Astrocyte (in vitro differentiated cells and primary cell): Measurements from ENCODE around the gene ANAPC1. TPM values are rescaled to one million over a fixed set of nuclear protein-coding genes. Genes with fewer than 3 reads are reported as not detected.

Experiments used
- DNase-seq: peaks from one replicate; pipeline ENCODE4 v3.0.0-alpha.2; 2010; ENCODE audit warnings: low read depth
- FAIRE-seq: peaks from 2 replicates; lab custom pipeline; 2011; peaks lifted over from hg19 to GRCh38; lab: Jason Lieb, UNC
- H2AFZ ChIP-seq: 2 replicates; pipeline ENCODE4 v1.6.0; 2012; ENCODE audit warnings: low read depth, low read length, inconsistent platforms
- H3K27ac ChIP-seq: 2 replicates; pipeline ENCODE4 v1.5.1; 2011; ENCODE audit warnings: low read depth, low read length, inconsistent platforms
- H3K27me3 ChIP-seq: 2 replicates; pipeline ENCODE4 v1.6.0; 2011; ENCODE audit warnings: low read length, inconsistent platforms; ENCODE audit not compliant: insufficient read depth
- H3K36me3 ChIP-seq: 2 replicates; pipeline ENCODE4 v1.5.1; 2011; ENCODE audit warnings: low read length, inconsistent platforms; ENCODE audit not compliant: insufficient read depth
- H3K4me1 ChIP-seq: 2 replicates; pipeline ENCODE4 v1.5.1; 2011; ENCODE audit warnings: low read length, inconsistent platforms; ENCODE audit not compliant: insufficient read depth
- H3K4me2 ChIP-seq: 2 replicates; pipeline ENCODE4 v1.6.0; 2012; ENCODE audit warnings: low read length, inconsistent platforms
- H3K4me3 ChIP-seq: 2 replicates; pipeline ENCODE4 v1.5.1; 2011; ENCODE audit warnings: low read depth, mild to moderate bottlenecking, low read length, inconsistent platforms; ENCODE audit not compliant: insufficient read depth
- H3K79me2 ChIP-seq: 2 replicates; pipeline ENCODE4 v1.6.0; 2012; ENCODE audit warnings: mild to moderate bottlenecking, low read length, inconsistent platforms; ENCODE audit not compliant: insufficient read depth
- H3K9ac ChIP-seq: 2 replicates; pipeline ENCODE4 v1.6.0; 2012; ENCODE audit warnings: mild to moderate bottlenecking, low read length, inconsistent platforms
- H3K9me3 ChIP-seq: 2 replicates; pipeline ENCODE4 v1.5.1; 2012; ENCODE audit warnings: low read depth, mild to moderate bottlenecking, low read length, inconsistent platforms; ENCODE audit not compliant: insufficient read depth
- H4K20me1 ChIP-seq: 2 replicates; pipeline ENCODE4 v1.6.0; 2012; ENCODE audit warnings: low read length, inconsistent platforms; ENCODE audit not compliant: insufficient read depth
- H3K27ac Mint-ChIP-seq: one replicate; pipeline ENCODE4 v1.8.0; 2021; ENCODE audit warnings: mild to moderate bottlenecking, mixed read lengths; ENCODE audit not compliant: unreplicated experiment
- H3K27me3 Mint-ChIP-seq: one replicate; pipeline ENCODE4 v1.8.0; 2021; ENCODE audit warnings: low read depth, mixed read lengths; ENCODE audit not compliant: unreplicated experiment
- H3K36me3 Mint-ChIP-seq: one replicate; pipeline ENCODE4 v1.8.0; 2021; ENCODE audit warnings: low read depth, mixed read lengths; ENCODE audit not compliant: unreplicated experiment
- H3K4me1 Mint-ChIP-seq: one replicate; pipeline ENCODE4 v1.8.0; 2021; ENCODE audit warnings: low read depth, mixed read lengths; ENCODE audit not compliant: unreplicated experiment
- H3K4me3 Mint-ChIP-seq: one replicate; pipeline ENCODE4 v1.8.0; 2021; ENCODE audit warnings: mild to moderate bottlenecking, moderate library complexity, mixed read lengths; ENCODE audit not compliant: unreplicated experiment
- H3K9me3 Mint-ChIP-seq: one replicate; pipeline ENCODE4 v1.8.0; 2021; ENCODE audit warnings: mild to moderate bottlenecking, mixed read lengths; ENCODE audit not compliant: unreplicated experiment
- EZH2 ChIP-seq: IDR thresholded peaks from 2 replicates; pipeline ENCODE4 v1.6.1; 2012; ENCODE audit warnings: mild to moderate bottlenecking, low read length, inconsistent platforms; ENCODE audit not compliant: insufficient read depth
- total RNA-seq: library from RNA; stranded (reverse); gene quantifications from 2 replicates; pipeline ENCODE4 v1.2.1, GENCODE V29; 2021
- TF ChIP-seq, protein P1 (sequence below): IDR thresholded peaks from 2 replicates; pipeline ENCODE4 v1.5.1; 2011; ENCODE audit warnings: low read depth, mild to moderate bottlenecking, inconsistent platforms, low read length, moderate library complexity; ENCODE audit not compliant: insufficient read depth

The ANAPC1 gene
- total RNA-seq, 1 donor from 2014 or later, result 40.7 TPM

DNA sequence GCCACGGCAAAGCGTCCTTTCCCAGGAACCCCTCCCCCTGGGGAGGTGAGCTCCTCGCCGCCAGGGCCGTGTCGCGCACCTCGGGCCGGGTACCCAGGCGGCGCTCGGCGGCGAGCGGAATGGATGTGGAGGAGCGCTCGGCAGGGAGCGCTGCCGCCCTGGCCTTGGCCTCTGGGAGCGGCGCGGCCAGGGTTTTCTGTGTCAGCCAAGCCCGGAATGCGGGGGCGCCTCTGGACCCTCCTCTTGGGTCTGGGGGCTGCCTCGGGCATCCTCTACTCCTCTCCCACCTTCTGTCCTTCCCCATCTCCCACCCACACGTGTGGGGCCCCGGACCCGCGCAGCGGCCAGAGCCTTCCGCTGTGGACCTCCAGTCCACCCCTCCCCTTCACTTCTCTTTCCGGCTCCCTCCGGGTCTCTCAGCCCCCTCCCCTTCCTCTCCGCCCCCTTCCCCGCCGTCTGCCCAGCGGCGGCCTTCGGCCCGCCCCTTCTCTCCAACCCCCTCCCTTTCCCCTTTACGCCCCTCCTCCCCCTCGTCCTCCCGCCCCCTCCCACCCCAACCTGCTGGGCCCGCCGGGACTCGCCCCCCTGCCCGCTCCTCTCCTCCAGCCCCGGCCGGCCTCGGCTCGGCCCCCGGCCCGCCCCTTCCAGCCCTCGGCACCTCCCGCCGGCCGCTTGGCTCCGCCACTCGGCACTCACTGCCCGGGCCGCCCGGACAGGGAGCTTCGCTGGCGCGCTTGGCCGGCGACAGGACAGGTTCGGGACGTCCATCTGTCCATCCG lies 14.1 kb upstream of the ANAPC1 start, which contains the start of gene MERTK:
MERTK (plus strand) TSS at position 684 of the 779 bp plus-strand sequence. CDS start 129 bp downstream, outside the sequence.
- Histone ChIP-seq H3K4me3 (peak within 1 kb of the TSS; percentile 68), H3K36me3 (no peaks in the 10 kb centered on the region), H3K27ac (no peak within 1 kb of the TSS), H3K9ac (peak within 1 kb of the TSS; percentile 70), H3K27me3 (peaks cover 26% of the 10 kb centered on the region), H2AFZ (peak within 1 kb of the TSS; percentile 98), H3K9me3 (no peaks in the 10 kb centered on the region), H3K4me2 (peak within 1 kb of the TSS; percentile 97), H3K4me1 (peaks cover 12% of the 10 kb centered on the region), H3K79me2 (no peaks in the 10 kb centered on the region), H4K20me1 (no peaks in the 10 kb centered on the region)
- peak; percentile 41 for DNase-seq
- Mint-ChIP-seq H3K27me3 (peaks cover 8% of the 10 kb centered on the region), H3K36me3 (no peaks in the 10 kb centered on the region), H3K4me1 (no peaks in the 10 kb centered on the region), H3K27ac (peak within 1 kb of the TSS; percentile 53), H3K4me3 (peak within 1 kb of the TSS; percentile 87), H3K9me3 (no peaks in the 10 kb centered on the region)
- no peak for FAIRE-seq
- TF ChIP-seq, protein P1, sequence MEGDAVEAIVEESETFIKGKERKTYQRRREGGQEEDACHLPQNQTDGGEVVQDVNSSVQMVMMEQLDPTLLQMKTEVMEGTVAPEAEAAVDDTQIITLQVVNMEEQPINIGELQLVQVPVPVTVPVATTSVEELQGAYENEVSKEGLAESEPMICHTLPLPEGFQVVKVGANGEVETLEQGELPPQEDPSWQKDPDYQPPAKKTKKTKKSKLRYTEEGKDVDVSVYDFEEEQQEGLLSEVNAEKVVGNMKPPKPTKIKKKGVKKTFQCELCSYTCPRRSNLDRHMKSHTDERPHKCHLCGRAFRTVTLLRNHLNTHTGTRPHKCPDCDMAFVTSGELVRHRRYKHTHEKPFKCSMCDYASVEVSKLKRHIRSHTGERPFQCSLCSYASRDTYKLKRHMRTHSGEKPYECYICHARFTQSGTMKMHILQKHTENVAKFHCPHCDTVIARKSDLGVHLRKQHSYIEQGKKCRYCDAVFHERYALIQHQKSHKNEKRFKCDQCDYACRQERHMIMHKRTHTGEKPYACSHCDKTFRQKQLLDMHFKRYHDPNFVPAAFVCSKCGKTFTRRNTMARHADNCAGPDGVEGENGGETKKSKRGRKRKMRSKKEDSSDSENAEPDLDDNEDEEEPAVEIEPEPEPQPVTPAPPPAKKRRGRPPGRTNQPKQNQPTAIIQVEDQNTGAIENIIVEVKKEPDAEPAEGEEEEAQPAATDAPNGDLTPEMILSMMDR, result no peak
- TF ChIP-seq EZH2, result no peak

DNA sequence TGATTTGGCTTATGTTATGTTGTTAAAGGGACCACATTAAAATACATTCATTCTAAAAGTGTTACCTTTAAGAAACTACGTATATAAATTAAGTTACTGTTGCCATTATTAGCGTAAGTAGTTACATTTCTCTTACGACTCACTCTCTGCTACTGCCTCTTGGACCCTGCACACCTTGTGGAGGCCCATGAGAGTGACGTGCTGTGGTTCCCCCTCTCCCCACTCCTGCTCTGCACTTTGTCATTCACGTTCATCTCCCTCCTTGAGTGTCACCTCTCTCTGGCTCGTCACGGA lies 13.6 kb upstream of the ANAPC1 start:
- H3K27ac ChIP-seq, result no peak overlapping the region
- H3K27me3 ChIP-seq, result peaks cover 23% of the 10 kb centered on the region
- FAIRE-seq, result no peak

More for the DNA sequence above, 13.6 kb upstream of the ANAPC1 start:
- no peaks in the 10 kb centered on the region for H4K20me1 ChIP-seq
- Mint-ChIP-seq H3K36me3 (no peaks in the 10 kb centered on the region), H3K4me3 (peak overlapping the region; percentile 87), H3K27me3 (peaks cover 8% of the 10 kb centered on the region), H3K27ac (no peak overlapping the region), H3K4me1 (no peaks in the 10 kb centered on the region), H3K9me3 (no peaks in the 10 kb centered on the region)
- peak overlapping the region; percentile 70 for H3K9ac ChIP-seq
- no peaks in the 10 kb centered on the region for H3K79me2 ChIP-seq
- TF ChIP-seq, protein P1, result no peak
- TF ChIP-seq EZH2, result no peak
- peak overlapping the region; percentile 68 for H3K4me3 ChIP-seq
- peak overlapping the region; percentile 98 for H2AFZ ChIP-seq
- no peaks in the 10 kb centered on the region for H3K36me3 ChIP-seq
- H3K4me1 ChIP-seq, result peaks cover 12% of the 10 kb centered on the region
- peak overlapping the region; percentile 97 for H3K4me2 ChIP-seq
- H3K9me3 ChIP-seq, result no peaks in the 10 kb centered on the region
- DNase-seq, result no peak
